Measurements from ENCODE around the gene SNX27.

Gene SNX27

DNA sequence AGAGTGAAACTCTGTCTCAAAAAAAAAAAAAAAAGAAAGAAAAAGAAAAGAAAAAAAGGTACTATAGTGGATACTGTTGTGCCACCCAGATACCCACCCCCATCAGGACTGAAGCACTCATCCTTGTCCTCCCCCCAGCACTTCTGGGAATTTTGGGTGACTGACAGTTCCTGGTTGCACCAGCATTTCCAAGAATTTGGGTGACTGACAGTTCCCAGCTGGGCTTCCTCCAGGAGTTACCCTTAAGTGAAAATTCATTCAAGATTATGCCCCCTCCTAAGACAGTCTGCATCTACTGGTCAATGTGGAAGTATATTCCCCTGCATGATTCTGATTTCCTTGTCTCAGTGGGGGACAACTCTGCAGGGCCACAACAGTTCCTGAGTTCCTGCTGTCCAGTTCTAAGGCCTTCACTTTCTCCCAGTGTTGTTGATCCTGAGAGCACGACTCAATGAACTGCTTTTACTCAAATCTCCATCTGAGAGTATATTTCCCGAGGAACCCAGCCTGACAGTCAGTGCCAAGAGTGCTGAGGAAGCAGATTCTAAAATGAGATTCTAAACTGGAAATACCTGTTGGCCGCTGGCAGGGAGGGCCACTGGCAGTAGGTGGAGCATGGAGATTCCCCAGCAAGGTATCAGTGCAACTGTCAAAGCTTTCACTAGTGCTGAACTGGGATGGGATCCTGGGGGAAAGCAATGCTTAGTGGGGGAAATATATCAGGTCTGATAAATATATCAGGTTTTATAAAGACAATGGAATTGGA lies 127.9 kb downstream of the SNX27 start:
- no peak overlapping the region for H3K9ac ChIP-seq (ENCODE audit: low read length)
- no peaks in the 10 kb centered on the region for H3K9me3 ChIP-seq (ENCODE audit: control insufficient read depth, low read length)
- no peaks in the 10 kb centered on the region for H3K4me1 ChIP-seq (ENCODE audit: control insufficient read depth, insufficient read depth, low read length)
- H3K27me3 ChIP-seq (ENCODE audit: control insufficient read depth, insufficient read depth, low read length) = no peaks in the 10 kb centered on the region
- no peak overlapping the region for H3K4me3 ChIP-seq (ENCODE audit: low read length)
- H3K36me3 ChIP-seq (ENCODE audit: control insufficient read depth, insufficient read depth, low read length) = no peaks in the 10 kb centered on the region

DNA sequence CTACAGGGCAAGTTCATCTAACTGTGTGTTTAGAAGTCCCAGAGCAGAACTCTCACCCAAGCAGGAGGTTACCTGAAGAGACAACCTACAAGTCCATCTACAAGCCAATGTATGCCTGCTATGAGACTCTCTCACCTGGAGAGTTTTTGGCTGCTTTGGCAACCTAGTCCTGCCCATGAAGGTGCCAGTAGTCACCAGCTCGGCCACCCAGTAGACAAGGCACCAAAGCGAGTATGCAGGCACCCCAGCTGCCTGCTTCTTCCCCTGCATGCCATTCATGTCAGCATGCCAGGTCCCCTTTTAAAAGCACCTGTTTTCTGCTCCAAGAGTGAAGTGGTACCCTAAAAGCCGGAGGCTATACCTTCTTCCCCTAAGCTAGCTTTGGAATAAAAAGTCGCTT lies 129.7 kb downstream of the SNX27 start:
- H3K9ac ChIP-seq (ENCODE audit: low read length) = no peak overlapping the region
- H3K36me3 ChIP-seq (ENCODE audit: control insufficient read depth, insufficient read depth, low read length) = no peaks in the 10 kb centered on the region
- no peaks in the 10 kb centered on the region for H3K9me3 ChIP-seq (ENCODE audit: control insufficient read depth, low read length)
- H3K4me3 ChIP-seq (ENCODE audit: low read length) = no peak overlapping the region
- H3K27me3 ChIP-seq (ENCODE audit: control insufficient read depth, insufficient read depth, low read length) = no peaks in the 10 kb centered on the region
- no peaks in the 10 kb centered on the region for H3K4me1 ChIP-seq (ENCODE audit: control insufficient read depth, insufficient read depth, low read length)

Data from mucosa of stomach (tissue), 1 donor.